GM21717 (cell line): ENCODE data around the gene ZDHHC14.
A peak's percentile ranks its signal among the peaks of the same experiment; 100 is the strongest.
"Not testable (repeated sequence)": the region's sequence is repeated elsewhere in the genome, so short reads cannot be mapped to it uniquely, and the experiment has no call there.

Source experiments
- ATAC-seq: cut with Tn5 transposase; IDR thresholded peaks from one replicate; pipeline ENCODE4 v1.9.1; 2021; ENCODE audit warnings: mild to moderate bottlenecking, moderate library complexity; ENCODE audit not compliant: unreplicated experiment

ZDHHC14 gene

DNA sequence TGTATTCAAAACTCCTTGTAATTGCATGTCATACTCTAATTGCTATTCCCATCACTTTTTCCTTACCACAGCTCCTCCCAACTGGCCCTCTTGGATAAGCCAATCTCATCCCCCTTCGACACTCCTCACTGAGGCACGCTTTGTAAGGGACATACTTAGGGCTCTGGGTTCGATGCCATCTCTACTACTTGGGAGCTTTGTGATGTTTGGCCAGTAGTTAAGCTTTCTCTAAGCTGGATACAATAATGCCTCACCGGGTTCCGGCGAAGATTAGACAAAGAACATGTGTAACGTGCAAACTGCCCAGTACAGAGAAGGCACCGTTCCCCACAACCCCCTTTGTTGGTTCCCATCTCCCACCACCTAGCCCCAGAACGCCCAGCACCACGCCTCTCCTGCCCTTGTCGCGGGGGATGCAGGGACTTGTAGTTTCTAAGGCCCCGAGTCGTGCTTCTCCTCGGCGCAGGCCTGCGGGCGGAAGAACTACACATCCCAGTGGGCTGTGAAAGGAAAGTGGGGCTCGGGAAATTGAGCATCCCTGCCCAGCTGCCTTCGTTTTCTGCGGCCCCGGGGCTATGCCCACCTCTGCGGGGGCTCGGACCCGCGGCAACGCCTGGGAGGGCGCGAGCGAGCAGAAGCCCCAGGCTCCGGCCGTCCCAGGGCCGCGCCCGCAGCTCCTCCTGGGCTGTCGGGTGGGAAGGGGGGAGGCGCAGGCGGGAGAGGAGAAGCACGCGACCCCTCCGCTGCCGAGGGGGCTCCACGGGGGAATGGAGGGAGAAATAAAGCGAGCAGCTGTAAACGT lies 1.1 kb upstream of the ZDHHC14 start:
- ATAC-seq = peak; percentile 86

GRCh38 chr6:157380458-157380778 lies 572 bp upstream of the ZDHHC14 start:
- ATAC-seq = peak; percentile 2

GRCh38 chr6:157381631-157382621 lies 936 bp downstream of the ZDHHC14 start:
- ATAC-seq = peak; percentile 11

GRCh38 chr6:157382821-157383220 lies 1.8 kb downstream of the ZDHHC14 start:
- no peak for ATAC-seq

DNA sequence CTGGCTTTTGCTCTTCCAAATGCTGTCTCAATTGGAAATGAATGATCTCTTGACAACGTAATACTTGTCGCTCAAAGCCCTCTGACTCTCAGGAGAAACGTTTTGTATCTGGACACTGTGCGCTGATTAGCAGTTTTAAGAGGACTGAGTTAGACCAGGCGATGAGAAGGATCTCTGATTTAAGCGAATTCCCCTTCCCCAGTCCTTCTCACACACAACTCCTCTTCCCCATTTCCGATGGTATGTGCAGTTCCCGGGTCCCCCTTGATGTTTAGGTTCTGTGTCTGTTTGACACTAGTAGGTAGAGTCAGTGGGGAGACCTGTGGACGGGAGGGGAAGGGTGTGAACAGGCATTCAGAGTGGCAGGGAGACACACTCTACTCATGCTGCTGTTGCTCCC lies 2.5 kb downstream of the ZDHHC14 start:
- ATAC-seq = no peak

DNA sequence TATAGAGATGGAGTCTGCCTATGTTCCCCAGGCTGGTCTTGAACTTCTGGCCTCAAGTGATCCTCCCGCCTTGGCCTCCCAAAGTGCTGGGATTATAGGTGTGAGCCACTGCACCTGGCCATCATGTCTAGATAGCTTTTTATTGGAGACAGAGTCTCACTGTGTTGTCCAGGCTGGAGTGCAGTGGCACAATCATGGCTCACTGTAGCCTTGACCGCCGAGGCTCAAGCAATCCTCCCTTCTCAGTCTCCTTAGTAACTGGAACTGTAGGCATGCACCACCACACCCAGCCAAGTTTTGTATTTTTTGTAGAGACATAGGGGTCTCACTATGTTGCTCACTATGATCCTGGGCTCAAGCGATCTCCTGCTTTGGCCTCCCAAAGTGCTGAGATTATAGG lies 4.0 kb downstream of the ZDHHC14 start:
- ATAC-seq = not testable (repeated sequence)

- ATAC-seq = no peak
These were observed 4.5 kb downstream of the ZDHHC14 start for GRCh38 chr6:157385482-157385881.

GRCh38 chr6:157386023-157386422 lies 5.0 kb downstream of the ZDHHC14 start:
- no peak for ATAC-seq

DNA sequence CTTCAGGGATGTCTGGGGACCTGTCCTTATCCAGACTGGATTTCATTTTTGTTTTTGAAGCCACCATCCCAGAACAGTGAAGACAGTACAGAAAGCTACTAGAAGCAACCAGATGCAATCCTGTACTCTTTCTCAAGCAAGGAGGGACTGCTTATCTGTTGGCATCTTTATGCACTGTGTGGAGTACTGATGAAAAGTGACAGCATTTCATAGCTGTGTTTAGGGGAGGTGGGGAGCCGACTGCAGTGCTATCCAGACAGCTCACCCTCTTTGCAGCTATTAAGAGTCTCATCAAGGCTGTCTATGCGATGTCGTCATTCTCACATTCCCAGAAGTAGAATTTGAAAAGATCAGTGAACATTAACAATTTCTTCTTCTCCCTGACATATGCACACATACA lies 5.5 kb downstream of the ZDHHC14 start:
- ATAC-seq = no peak

- no peak for ATAC-seq
These were observed 7.9 kb downstream of the ZDHHC14 start for GRCh38 chr6:157388924-157389323.

DNA sequence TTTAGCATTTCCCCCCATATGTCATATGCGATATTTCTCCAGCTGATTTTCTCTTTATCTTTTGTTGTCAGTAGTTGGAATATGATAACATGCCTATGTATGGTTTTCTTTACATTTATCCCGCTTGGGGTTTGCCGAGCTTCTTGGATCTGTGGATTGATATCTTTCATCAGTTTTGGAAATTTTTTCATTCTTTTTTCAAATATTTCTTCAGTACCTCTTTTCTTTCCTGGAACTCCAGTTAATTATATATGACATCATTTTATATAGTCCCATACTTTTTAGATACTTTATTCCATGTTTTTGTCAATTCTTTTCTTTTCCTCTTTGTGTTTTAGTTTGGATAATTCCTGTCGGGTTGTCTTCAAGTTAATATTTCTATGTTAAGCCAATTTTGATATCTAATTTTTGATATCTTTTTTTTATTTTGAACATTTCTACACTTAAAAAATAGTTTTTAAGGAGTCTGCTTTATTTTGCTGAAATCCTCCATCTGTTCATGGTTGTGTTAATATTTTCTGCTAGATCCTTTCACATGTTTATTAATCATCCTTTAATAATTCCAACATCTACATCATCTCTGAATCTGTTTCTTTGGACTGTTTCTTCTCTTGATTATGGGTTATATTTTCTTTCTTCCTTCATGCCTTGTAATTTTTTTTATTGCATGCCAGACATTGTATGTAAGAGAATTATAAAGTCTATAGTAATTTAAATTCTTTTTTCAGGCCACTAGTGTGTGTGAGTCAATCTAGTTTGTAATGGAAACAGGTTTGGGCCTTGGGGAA lies 9.5 kb downstream of the ZDHHC14 start:
- ATAC-seq = no peak

- no peak for ATAC-seq
These were observed 12.1 kb downstream of the ZDHHC14 start for GRCh38 chr6:157392927-157393668.

DNA sequence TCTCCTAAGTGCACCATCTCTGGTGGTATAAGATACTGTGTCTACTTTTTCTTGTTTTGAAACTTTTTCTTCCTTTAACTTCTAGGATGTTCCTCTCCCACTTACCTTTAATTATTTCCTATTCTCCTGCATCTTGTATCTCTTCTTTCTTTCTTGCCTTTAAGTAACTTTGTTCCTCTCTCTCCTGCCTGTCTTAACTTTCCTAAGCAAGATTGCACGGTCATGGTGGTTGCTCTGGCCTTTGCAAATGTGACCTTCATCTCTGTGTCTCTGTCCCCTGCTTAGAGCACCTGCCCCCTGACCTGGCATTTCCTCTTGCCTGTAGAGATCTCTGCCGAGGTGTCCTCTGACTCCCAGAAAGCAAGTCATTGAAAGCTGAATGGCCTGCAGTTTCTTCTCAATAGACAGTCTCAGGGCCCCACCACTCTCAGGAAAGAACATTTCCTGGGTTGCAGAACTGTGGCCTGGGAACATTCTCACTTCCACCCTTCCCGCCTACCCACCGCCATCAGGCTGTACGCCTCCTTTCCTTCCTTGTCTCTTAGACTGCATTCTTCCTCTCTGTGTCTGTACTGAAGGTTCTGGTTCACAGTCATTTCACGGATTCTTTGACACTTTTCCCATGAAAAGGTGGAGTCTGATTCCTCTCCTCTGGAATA lies 12.8 kb downstream of the ZDHHC14 start:
- no peak for ATAC-seq

- not testable (repeated sequence) for ATAC-seq
These were observed 14.2 kb downstream of the ZDHHC14 start for GRCh38 chr6:157395199-157395598.

GRCh38 chr6:157396026-157396425 lies 15.0 kb downstream of the ZDHHC14 start:
- no peak for ATAC-seq

DNA sequence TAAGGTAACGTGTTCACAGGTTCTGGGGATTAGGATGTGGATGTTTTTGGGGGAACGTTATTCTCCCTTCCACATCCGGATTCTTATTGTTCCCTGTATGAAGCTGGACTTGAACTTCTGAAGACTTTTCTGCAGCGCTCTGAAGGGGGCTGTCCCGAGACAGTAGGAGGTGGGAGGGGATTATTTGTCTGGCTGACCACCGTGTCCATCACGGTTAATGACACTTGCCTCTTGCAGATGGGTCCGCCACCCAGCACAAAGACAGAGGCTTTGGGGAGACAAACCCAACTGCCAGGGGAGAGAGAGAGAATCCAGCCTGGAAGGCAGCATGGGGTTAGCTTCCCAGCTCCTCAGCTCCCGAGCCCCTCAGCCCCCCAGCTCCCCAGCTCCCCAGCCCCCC lies 16.7 kb downstream of the ZDHHC14 start:
- no peak for ATAC-seq

DNA sequence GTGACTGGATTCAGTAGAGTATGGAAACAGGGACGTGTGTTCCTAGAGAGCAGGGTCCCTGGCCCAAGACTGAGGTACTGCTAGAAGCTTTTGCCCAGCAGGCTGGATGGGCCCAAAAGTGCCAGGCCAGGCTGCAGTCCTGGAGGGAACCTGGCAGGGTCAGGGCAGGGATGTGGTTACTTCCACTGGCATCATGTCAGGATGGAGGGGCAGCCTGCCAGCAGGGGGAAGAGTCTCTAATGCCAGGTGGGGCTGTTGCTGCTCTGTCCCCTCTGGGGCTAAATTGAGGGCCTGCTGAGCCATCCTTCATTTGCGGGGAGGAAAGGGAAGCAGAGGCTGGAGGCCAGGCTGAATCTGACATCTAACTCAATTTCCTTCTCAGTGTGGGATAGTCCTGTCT lies 17.2 kb downstream of the ZDHHC14 start:
- no peak for ATAC-seq

DNA sequence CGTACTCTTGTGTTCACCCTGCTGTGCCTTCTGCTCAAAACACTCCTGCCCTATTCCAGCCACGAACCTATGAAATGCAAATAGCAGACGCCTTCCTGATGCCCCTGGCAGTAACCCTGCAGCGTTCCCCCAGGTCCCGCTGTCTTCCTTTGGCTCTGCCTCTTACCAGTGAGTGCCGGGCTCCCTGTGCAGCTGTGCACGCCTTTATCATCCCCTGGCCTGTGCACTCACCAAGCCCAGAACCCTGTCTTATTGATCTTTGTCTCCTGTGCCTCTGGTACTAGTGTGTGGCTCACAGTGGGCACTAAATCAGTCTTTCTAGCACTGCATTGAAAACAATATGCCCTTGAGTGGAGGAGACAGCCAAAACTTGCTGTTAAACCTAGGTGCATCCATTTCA lies 19.7 kb downstream of the ZDHHC14 start:
- no peak for ATAC-seq

- ATAC-seq = no peak
These were observed 20.8 kb downstream of the ZDHHC14 start for GRCh38 chr6:157401734-157402338.
